H1 (cell line): ENCODE results near the gene GCKR. TPM values are rescaled to one million over a fixed set of nuclear protein-coding genes. Genes with fewer than 3 reads are reported as not detected.

ENCODE experiments used
- ASH2L ChIP-seq: fragments of 200-600, 300-600 bp; sonication (generic); IDR thresholded peaks from one replicate; pipeline ENCODE4 v1.7.1; 2017; ENCODE audit warnings: low read length
- BRCA1 ChIP-seq: IDR thresholded peaks from 2 replicates; pipeline ENCODE4 v1.6.1; 2012; ENCODE audit warnings: low read depth, low read length, improper control_type of control experiment
- CHD2 ChIP-seq: IDR thresholded peaks from 2 replicates; pipeline ENCODE4 v1.6.1; 2012; ENCODE audit warnings: low read length, improper control_type of control experiment
- CREB1 ChIP-seq: IDR thresholded peaks from 2 replicates; pipeline ENCODE4 v1.6.1; 2012; ENCODE audit warnings: inconsistent platforms
- HDAC2 ChIP-seq, 2 experiments: fragments of 300-600 bp in 1 of 2; sonication (generic) in 1 of 2; IDR thresholded peaks; 2 replicates each; pipeline ENCODE4 v1.6.1; 2011 to 2012; ENCODE audit warnings: low read depth in 2 of 2, low read length in 2 of 2, mild to moderate bottlenecking in 2 of 2, moderate library complexity in 2 of 2, borderline replicate concordance in 1 of 2, inconsistent platforms in 1 of 2
- JUN ChIP-seq: IDR thresholded peaks from 2 replicates; pipeline ENCODE4 v1.6.1; 2011; ENCODE audit warnings: low read depth, mild to moderate bottlenecking, improper control_type of control experiment, low read length
- JUND ChIP-seq: IDR thresholded peaks from 2 replicates; pipeline ENCODE4 v1.6.1; 2011; ENCODE audit warnings: mild to moderate bottlenecking, improper control_type of control experiment, low read length
- KDM4A ChIP-seq: IDR thresholded peaks from one replicate; pipeline ENCODE4 v1.7.1; 2012; ENCODE audit warnings: low read depth, mild to moderate bottlenecking, moderate library complexity, low read length, inconsistent platforms; ENCODE audit not compliant: severe bottlenecking
- NRF1 ChIP-seq: IDR thresholded peaks from 2 replicates; pipeline ENCODE4 v1.6.1; 2011; ENCODE audit warnings: mild to moderate bottlenecking, low read depth, low read length, improper control_type of control experiment
- PHF8 ChIP-seq: fragments of 200-600 bp; sonication (generic); conservative IDR thresholded peaks from 2 replicates; pipeline ENCODE4 v1.7.1; 2012; ENCODE audit warnings: low read depth, mild to moderate bottlenecking, inconsistent platforms, low read length, moderate library complexity
- POU5F1 ChIP-seq: IDR thresholded peaks from 2 replicates; pipeline ENCODE4 v1.6.1; 2011; ENCODE audit warnings: low read depth, mild to moderate bottlenecking, low read length, moderate library complexity
- RAD21 ChIP-seq, 2 experiments: IDR thresholded peaks in 1 of 2; conservative IDR thresholded peaks in 1 of 2; 2 replicates each; pipeline ENCODE4 v1.6.1; 2011; ENCODE audit warnings: low read depth in 2 of 2, low read length in 2 of 2, improper control_type of control experiment in 1 of 2, inconsistent platforms in 1 of 2, mild to moderate bottlenecking in 1 of 2, moderate library complexity in 1 of 2
- RFX5 ChIP-seq: IDR thresholded peaks from 2 replicates; pipeline ENCODE4 v1.6.1; 2011; ENCODE audit warnings: low read depth, low read length, improper control_type of control experiment, borderline replicate concordance
- SAP30 ChIP-seq: fragments of 300-600 bp; sonication (generic); IDR thresholded peaks from 2 replicates; pipeline ENCODE4 v1.7.1; 2012; ENCODE audit warnings: low read length, moderate library complexity, mild to moderate bottlenecking, inconsistent platforms; ENCODE audit not compliant: insufficient read depth, insufficient replicate concordance
- SIN3A ChIP-seq, 2 experiments: IDR thresholded peaks in 1 of 2; conservative IDR thresholded peaks in 1 of 2; 2 replicates each; pipeline ENCODE4 v1.6.1; 2011 to 2012; ENCODE audit warnings: low read length in 2 of 2, improper control_type of control experiment in 1 of 2, low read depth in 1 of 2, mild to moderate bottlenecking in 1 of 2
- SP2 ChIP-seq: IDR thresholded peaks from 2 replicates; pipeline ENCODE4 v1.6.1; 2012; ENCODE audit warnings: mild to moderate bottlenecking, low read length, inconsistent platforms
- SP4 ChIP-seq: IDR thresholded peaks from 2 replicates; pipeline ENCODE4 v1.6.1; 2012; ENCODE audit warnings: low read length, inconsistent platforms
- TAF1 ChIP-seq: IDR thresholded peaks from 2 replicates; pipeline ENCODE4 v1.6.1; 2011; ENCODE audit warnings: mild to moderate bottlenecking, low read depth, low read length
- TBP ChIP-seq: IDR thresholded peaks from 2 replicates; pipeline ENCODE4 v1.6.1; 2011; ENCODE audit warnings: low read depth, low read length, improper control_type of control experiment
- TCF12 ChIP-seq: IDR thresholded peaks from 2 replicates; pipeline ENCODE4 v1.6.1; 2011; ENCODE audit warnings: low read depth, mild to moderate bottlenecking, low read length
- USF2 ChIP-seq: IDR thresholded peaks from 2 replicates; pipeline ENCODE4 v1.6.1; 2011; ENCODE audit warnings: low read length, improper control_type of control experiment
- ZNF274 ChIP-seq: IDR thresholded peaks from 2 replicates; pipeline ENCODE4 v1.7.0; 2012; ENCODE audit warnings: low read length, borderline replicate concordance; ENCODE audit errors: extremely low read depth
- polyA plus RNA-seq, 7 experiments: library from polyadenylated mRNA; depleted of rRNA in 3 of 7; stranded (reverse) in 5 of 7; unstranded in 2 of 7; fragments of >200 nt in 5 of 7; fragments of 200-250 nt in 2 of 7; gene quantifications; 1 replicate in 5 of 7; 2 replicates in 1 of 7; 4 replicates in 1 of 7; pipeline versions ENCODE4 v1.2.1 to v1.2.3, GENCODE V29; 2011 to 2013; ENCODE audit warnings: missing spikeins in 2 of 7, mixed read lengths in 2 of 7
- total RNA-seq: library from RNA; stranded (reverse); fragmentation: NEBNext Ultra II Directional; extraction: Animal tissue kit (Norgen Biotek cat#: 25700); gene quantifications from 2 replicates; pipeline ENCODE4 v1.2.1, GENCODE V29; 2021

Gene GCKR
- total and polyA plus RNA-seq, 2 of the 8 experiments (the other 6 are each of a cell fraction or from before 2014, with no cell fraction given), result 0.30 to 1.2 TPM

DNA sequence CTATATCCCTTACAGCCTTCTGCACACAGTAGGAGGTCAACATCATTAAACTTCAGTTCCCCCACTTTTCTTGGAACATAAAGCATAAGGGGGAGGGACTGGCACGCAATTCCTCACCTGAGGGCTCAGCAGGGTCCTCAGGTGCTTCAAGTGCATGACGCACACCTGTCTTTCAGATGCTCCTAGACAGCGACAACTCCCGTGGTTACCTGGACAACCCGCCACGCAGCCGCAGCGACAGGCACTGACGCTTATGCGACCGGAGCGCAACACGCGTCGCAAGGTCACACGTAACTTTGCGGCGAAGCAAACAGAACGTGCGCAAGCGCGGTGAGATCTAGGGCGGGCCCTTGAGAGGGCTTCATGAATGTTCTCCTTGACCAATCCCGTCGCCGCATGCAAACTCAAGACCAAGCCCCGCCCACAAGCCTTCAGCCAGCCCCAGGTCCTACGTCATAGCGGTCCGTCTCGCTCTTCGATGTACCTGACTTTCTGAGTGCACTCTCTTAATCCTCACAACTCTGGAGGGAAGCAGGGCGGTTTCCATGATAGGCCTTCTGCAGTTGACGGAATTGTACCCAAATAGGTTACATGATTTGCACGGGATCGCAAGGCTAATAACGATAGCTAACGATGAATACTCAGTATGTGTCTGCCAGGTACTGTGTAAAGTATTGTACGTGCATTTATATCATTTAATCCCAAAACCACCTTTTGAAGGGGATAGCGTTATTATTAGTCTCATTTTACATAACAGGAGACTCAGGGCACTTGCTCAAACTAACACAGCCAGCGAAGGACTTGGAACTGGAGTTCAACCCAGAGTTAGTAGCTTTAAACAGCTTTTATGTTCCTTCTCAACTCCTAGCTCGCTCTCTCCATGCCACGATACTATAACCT lies 6.9 kb upstream of the GCKR start, which contains the start of gene IFT172 (continued):
- peak; percentile 49 for TF ChIP-seq PHF8
- 0 out of 2 replicates have a peak, but pooled peaks have one; percentile 15 for TF ChIP-seq TCF12
- TF ChIP-seq NRF1, result peak; percentile 98
- TF ChIP-seq JUND, result peak; percentile 60
- TF ChIP-seq JUN, result no peak
- TF ChIP-seq SIN3A (conservative IDR thresholded peaks at IDR 0.05 in 1 of 2, IDR thresholded peaks at IDR 0.05 in 1 of 2; ENCODE audit: low read depth in 1 of 2, low read length in 2 of 2), result peak; percentile 96 to 99
- TF ChIP-seq ZNF274, result no peak
- TF ChIP-seq SP2, result no peak
- TF ChIP-seq RFX5, result no peak
- peak; percentile 77; the same call in 1 of the 2 replicates for TF ChIP-seq TAF1
- TF ChIP-seq SP4, result no peak
- TF ChIP-seq POU5F1, result no peak
- peak; percentile 99 for TF ChIP-seq CREB1
- peak; percentile 99 for TF ChIP-seq SAP30
- peak; percentile 39; the same call in 1 of the 2 replicates for TF ChIP-seq CHD2
- TF ChIP-seq KDM4A, result peak; percentile 99
- TF ChIP-seq BRCA1, result peak; percentile 44; the same call in 1 of the 2 replicates
- TF ChIP-seq HDAC2 (IDR thresholded peaks at IDR 0.05; ENCODE audit: borderline replicate concordance in 1 of 2, low read depth in 2 of 2, low read length in 2 of 2), result peak in 1 of 2 experiments; percentile 89; a peak in 2 of 4 replicates
- peak; percentile 16; the same call in 1 of the 2 replicates for TF ChIP-seq USF2
- TF ChIP-seq RAD21 (IDR thresholded peaks at IDR 0.05 in 1 of 2, conservative IDR thresholded peaks at IDR 0.05 in 1 of 2; ENCODE audit: low read depth in 2 of 2, low read length in 2 of 2), result no peak
- peak; percentile 73 for TF ChIP-seq TBP
- TF ChIP-seq ASH2L, result peak; percentile 51
